IMR-90 (cell line): Measurements from ENCODE around the gene ITGAL. TPM values are rescaled to one million over a fixed set of nuclear protein-coding genes. Genes with fewer than 3 reads are reported as not detected.

Experiments
- ATAC-seq: fragments of 200-7000 bp; cut with Tn5 transposase; 2 replicates; pipeline ENCODE4 v1.9.1; 2020; ENCODE audit warnings: low read depth, mild to moderate bottlenecking, moderate library complexity
- BruUV-seq: library from RNA; stranded (reverse); fragments of 400-500 nt; replicated peaks from 2 replicates; lab custom pipeline; 2021; lab: Mats Ljungman, UMichigan
- CTCF ChIA-PET: fragments of 300-600 bp; formaldehyde crosslinking; extraction: SDS; loops from one replicate; lab custom pipeline; 2021; ENCODE audit warnings: antibody characterized with exemption; lab: Yijun Ruan, JAX
- POLR2A ChIA-PET: fragments of 300-600 bp; sonication (Branson Sonifier 250); formaldehyde crosslinking; loops from one replicate; lab custom pipeline; 2022; ENCODE audit warnings: antibody characterized with exemption; ENCODE audit not compliant: unreplicated experiment; lab: Charles Lee
- DNase-seq: peaks from one replicate; pipeline ENCODE4 v3.0.0; 2013
- H2AFZ ChIP-seq: replicated peaks from 2 replicates; pipeline ENCODE3; 2013; ENCODE audit warnings: low read length, mild to moderate bottlenecking; ENCODE audit not compliant: poor library complexity
- H2AK5ac ChIP-seq: 2 replicates; pipeline ENCODE4 v1.6.1; 2013; ENCODE audit warnings: low read depth, low read length, inconsistent platforms
- H2AK9ac ChIP-seq: replicated peaks from 2 replicates; pipeline ENCODE3; 2013; ENCODE audit warnings: mild to moderate bottlenecking, low read depth, low read length, moderate library complexity; ENCODE audit not compliant: poor library complexity
- H2BK120ac ChIP-seq: 2 replicates; pipeline ENCODE4 v1.6.1; 2013; ENCODE audit warnings: low read depth, low read length, inconsistent platforms
- H2BK15ac ChIP-seq: 3 replicates; pipeline ENCODE4 v1.6.1; 2013; ENCODE audit warnings: low read depth, low read length, inconsistent platforms
- H2BK20ac ChIP-seq: 2 replicates; pipeline ENCODE4 v1.6.1; 2013; ENCODE audit warnings: low read depth, mild to moderate bottlenecking, inconsistent platforms, low read length, moderate library complexity
- H2BK5ac ChIP-seq: 2 replicates; pipeline ENCODE4 v1.6.1; 2013; ENCODE audit warnings: mild to moderate bottlenecking, low read depth, low read length, inconsistent platforms; ENCODE audit not compliant: poor library complexity, severe bottlenecking
- H3K14ac ChIP-seq: replicated peaks from 2 replicates; pipeline ENCODE4 v1.6.1; 2013; ENCODE audit warnings: low read depth, low read length, inconsistent platforms
- H3K18ac ChIP-seq: 2 replicates; pipeline ENCODE4 v1.6.1; 2013; ENCODE audit warnings: low read depth, low read length, control low read depth
- H3K23ac ChIP-seq: 2 replicates; pipeline ENCODE4 v1.6.1; 2013; ENCODE audit warnings: low read depth, low read length, inconsistent platforms
- H3K27ac ChIP-seq: 2 replicates; pipeline ENCODE4 v1.5.1; 2013; ENCODE audit warnings: mild to moderate bottlenecking, control low read depth, low read length; ENCODE audit not compliant: insufficient read depth
- H3K27me3 ChIP-seq: 2 replicates; pipeline ENCODE4 v1.6.1; 2013; ENCODE audit warnings: low read length; ENCODE audit not compliant: control insufficient read depth, insufficient read depth
- H3K36me3 ChIP-seq: 2 replicates; pipeline ENCODE4 v1.6.1; 2013; ENCODE audit warnings: low read length, mixed read lengths; ENCODE audit not compliant: control insufficient read depth, insufficient read depth
- H3K4ac ChIP-seq: 2 replicates; pipeline ENCODE4 v1.6.1; 2013; ENCODE audit warnings: low read depth, low read length, inconsistent platforms
- H3K4me1 ChIP-seq: 2 replicates; pipeline ENCODE4 v1.6.1; 2013; ENCODE audit warnings: low read length, mixed read lengths; ENCODE audit not compliant: control insufficient read depth, insufficient read depth
- H3K4me2 ChIP-seq: 2 replicates; pipeline ENCODE4 v1.6.1; 2013; ENCODE audit warnings: low read depth, mild to moderate bottlenecking, control low read depth, low read length, moderate library complexity
- H3K4me3 ChIP-seq: 2 replicates; pipeline ENCODE4 v1.5.1; 2013; ENCODE audit warnings: low read depth, mild to moderate bottlenecking, control low read depth, low read length, moderate library complexity; ENCODE audit not compliant: insufficient read depth
- H3K56ac ChIP-seq: 2 replicates; pipeline ENCODE4 v1.6.1; 2013; ENCODE audit warnings: low read length, inconsistent platforms; ENCODE audit not compliant: insufficient read depth; ENCODE audit errors: extremely low read depth
- H3K79me1 ChIP-seq, 2 experiments: 2 replicates each; pipeline ENCODE4 v1.6.1; 2013; ENCODE audit warnings: low read length in 2 of 2, inconsistent platforms in 1 of 2, low read depth in 1 of 2
- H3K9ac ChIP-seq: 2 replicates; pipeline ENCODE4 v1.6.1; 2013; ENCODE audit warnings: low read depth, low read length, control low read depth
- H3K9me1 ChIP-seq: 2 replicates; pipeline ENCODE4 v1.6.1; 2013; ENCODE audit warnings: low read length, inconsistent platforms; ENCODE audit not compliant: insufficient read depth
- H3K9me3 ChIP-seq: 2 replicates; pipeline ENCODE4 v1.6.1; 2013; ENCODE audit warnings: low read length; ENCODE audit not compliant: control insufficient read depth, insufficient read depth
- H4K20me1 ChIP-seq: 2 replicates; pipeline ENCODE4 v1.6.1; 2013; ENCODE audit warnings: low read length, inconsistent platforms; ENCODE audit not compliant: insufficient read depth
- H4K5ac ChIP-seq: 2 replicates; pipeline ENCODE4 v1.6.1; 2013; ENCODE audit warnings: mild to moderate bottlenecking, low read depth, low read length, control low read depth
- H4K8ac ChIP-seq, 2 experiments: 2 replicates each; pipeline ENCODE4 v1.6.1; 2013; ENCODE audit warnings: low read depth in 2 of 2, low read length in 2 of 2, control low read depth in 1 of 2, inconsistent platforms in 1 of 2
- H4K91ac ChIP-seq: 2 replicates; pipeline ENCODE4 v1.6.1; 2013; ENCODE audit warnings: low read depth, low read length, inconsistent platforms; ENCODE audit not compliant: insufficient read depth
- BHLHE40 ChIP-seq: fragments of 150-350 bp; IDR thresholded peaks from 2 replicates; pipeline ENCODE4 v1.6.1; 2016; ENCODE audit warnings: mild to moderate bottlenecking, low read depth, low read length
- CEBPB ChIP-seq: IDR thresholded peaks from 2 replicates; pipeline ENCODE4 v1.6.1; 2012; ENCODE audit warnings: low read depth, low read length, improper control_type of control experiment
- CHD1 ChIP-seq: IDR thresholded peaks from 2 replicates; pipeline ENCODE4 v1.6.1; 2012; ENCODE audit warnings: low read depth, low read length, improper control_type of control experiment
- CTCF ChIP-seq: conservative IDR thresholded peaks from 2 replicates; pipeline ENCODE4 v1.5.1; 2012; ENCODE audit warnings: mild to moderate bottlenecking, low read depth, low read length, improper control_type of control experiment
- ELK1 ChIP-seq: fragments of 150-350 bp; IDR thresholded peaks from 2 replicates; pipeline ENCODE4 v1.6.1; 2016; ENCODE audit warnings: low read depth, mild to moderate bottlenecking, low read length, moderate library complexity, borderline replicate concordance
- FOS ChIP-seq: fragments of 150-350 bp; IDR thresholded peaks from 2 replicates; pipeline ENCODE4 v1.6.1; 2016; ENCODE audit warnings: low read depth, low read length
- MAFK ChIP-seq: IDR thresholded peaks from 2 replicates; pipeline ENCODE4 v1.6.1; 2012; ENCODE audit warnings: low read depth, low read length, improper control_type of control experiment
- MAZ ChIP-seq: IDR thresholded peaks from 2 replicates; pipeline ENCODE4 v1.6.1; 2012; ENCODE audit warnings: low read depth, mild to moderate bottlenecking, low read length, improper control_type of control experiment, moderate library complexity, borderline replicate concordance
- MXI1 ChIP-seq: IDR thresholded peaks from 2 replicates; pipeline ENCODE4 v1.6.1; 2012; ENCODE audit warnings: low read depth, mild to moderate bottlenecking, low read length, moderate library complexity, borderline replicate concordance
- NFE2L2 ChIP-seq: fragments of 150-350 bp; IDR thresholded peaks from 2 replicates; pipeline ENCODE4 v1.6.1; 2016; ENCODE audit warnings: low read depth, mild to moderate bottlenecking, low read length
- POLR2A ChIP-seq: IDR thresholded peaks from 2 replicates; pipeline ENCODE4 v1.6.1; 2012; ENCODE audit warnings: mild to moderate bottlenecking, low read depth, low read length
- RCOR1 ChIP-seq: IDR thresholded peaks from 2 replicates; pipeline ENCODE4 v1.6.1; 2012; ENCODE audit warnings: mild to moderate bottlenecking, low read length, improper control_type of control experiment; ENCODE audit not compliant: insufficient replicate concordance
- RFX5 ChIP-seq: IDR thresholded peaks from 2 replicates; pipeline ENCODE4 v1.8.0; 2012; ENCODE audit warnings: low read depth, mild to moderate bottlenecking, low read length, moderate library complexity
- SMC3 ChIP-seq: fragments of 150-350 bp; IDR thresholded peaks from 2 replicates; pipeline ENCODE4 v1.6.1; 2016; ENCODE audit warnings: low read depth, mild to moderate bottlenecking, antibody characterized with exemption, low read length, moderate library complexity
- USF2 ChIP-seq: fragments of 150-350 bp; IDR thresholded peaks from 2 replicates; pipeline ENCODE4 v1.6.1; 2017; ENCODE audit warnings: mild to moderate bottlenecking, antibody characterized with exemption, low read length, low read depth
- WGBS, 2 experiments: methylation state at CpG; one replicate each; pipeline versions ENCODE4 v1.1.5 to v1.1.7; 2013; ENCODE audit warnings: missing lambda C conversion rate in 2 of 2; ENCODE audit not compliant: insufficient read length in 1 of 2; ENCODE audit errors: extremely low coverage in 2 of 2; 5-methylcytosine and 5-hydroxymethylcytosine counted together
- dilution Hi-C: fragments of 300-500 bp; cut with HindIII; formaldehyde crosslinking; loops from one replicate; pipeline ENCODE4 v1.14.3; 2018; ENCODE audit warnings: low sequenced_read_pairs; ENCODE audit not compliant: unreplicated experiment
- in situ Hi-C: fragments of 300-500 bp; cut with MboI; formaldehyde crosslinking; loops from 3 replicates; pipeline ENCODE4 v1.14.3; 2019; ENCODE audit warnings: low sequenced_read_pairs, inconsistent platforms, mixed read lengths
- intact Hi-C: fragments of 100-400 bp; cut with micrococcal nuclease; formaldehyde crosslinking; loops from 2 replicates; pipeline ENCODE4 v1.10.0; 2022
- polyA plus RNA-seq, 3 experiments: library from polyadenylated mRNA; depleted of rRNA; stranded (reverse); fragments of >200 nt; gene quantifications; 2 replicates each; pipeline ENCODE4 v1.2.3, GENCODE V29; 2012; ENCODE audit warnings: low replicate concordance in 1 of 3
- total RNA-seq: library from RNA; depleted of rRNA; stranded (reverse); fragments of >200 nt; gene quantifications from 2 replicates; pipeline ENCODE4 v1.2.3, GENCODE V29; 2012

The ITGAL gene
- total and polyA plus RNA-seq, 2 of the 4 experiments (the other 2 are of a cell fraction), result not detected

- intact Hi-C loops, result no loop called here
- POLR2A ChIA-PET, result no interaction called here
These were observed 14.6 kb upstream of the ITGAL start for GRCh38 chr16:30457743-30458560.

More at GRCh38 chr16:30457743-30458560, 14.6 kb upstream of the ITGAL start:
- H3K36me3 ChIP-seq, result no peaks in the 10 kb centered on the region
- H3K9me1 ChIP-seq, result no peaks in the 10 kb centered on the region
- no peak overlapping the region for H3K14ac ChIP-seq
- H3K56ac ChIP-seq, result no peak overlapping the region
- H3K27me3 ChIP-seq, result peaks cover 26% of the 10 kb centered on the region
- ATAC-seq (no peak), DNase-seq (no peak)
- H4K20me1 ChIP-seq, result no peaks in the 10 kb centered on the region
- H3K4me2 ChIP-seq, result no peak overlapping the region
- no peak overlapping the region for H2AFZ ChIP-seq
- no peak overlapping the region for H2BK5ac ChIP-seq
- no peak overlapping the region for H2AK5ac ChIP-seq
- WGBS, 2 experiments, result 75% methylated on average over 6 of the region's 16 CpGs; no CpG with 5 or more reads in 1 of the 2 experiments
- H2BK20ac ChIP-seq, result no peak overlapping the region
- no peak overlapping the region for H3K18ac ChIP-seq
- no peak overlapping the region for H3K23ac ChIP-seq
- dilution Hi-C loops, result no loop called here
- no peaks in the 10 kb centered on the region for H3K79me1 ChIP-seq
- H4K91ac ChIP-seq, result no peak overlapping the region
- no TSS peak for BruUV-seq
- no peaks in the 10 kb centered on the region for H3K9me3 ChIP-seq
- in situ Hi-C loops, result no loop called here
- H3K4me3 ChIP-seq, result no peak overlapping the region
- CTCF ChIA-PET, result no interaction called here
- H2BK15ac ChIP-seq, result no peak overlapping the region
- no peak overlapping the region for H4K8ac ChIP-seq
- no peak overlapping the region for H2AK9ac ChIP-seq
- TF ChIP-seq MAZ (no peak), POLR2A (no peak), USF2 (no peak), BHLHE40 (no peak), CEBPB (no peak), RFX5 (no peak), CHD1 (no peak), MXI1 (no peak), ELK1 (no peak), NFE2L2 (no peak), MAFK (no peak), FOS (no peak), CTCF (no peak), RCOR1 (no peak), SMC3 (no peak)
- no peaks in the 10 kb centered on the region for H3K4me1 ChIP-seq
- H2BK120ac ChIP-seq, result no peak overlapping the region
- no peak overlapping the region for H3K4ac ChIP-seq
- H3K27ac ChIP-seq, result no peak overlapping the region
- H4K5ac ChIP-seq, result no peak overlapping the region
- no peak overlapping the region for H3K9ac ChIP-seq
